HG02759 (cell line): Measurements from ENCODE around the gene NEURL3.
"Not testable (repeated sequence)": the region's sequence is repeated elsewhere in the genome, so short reads cannot be mapped to it uniquely, and the experiment has no call there.

Source experiments
- ATAC-seq: cut with Tn5 transposase; IDR thresholded peaks from one replicate; pipeline ENCODE4 v1.9.1; 2021; ENCODE audit warnings: mild to moderate bottlenecking, moderate library complexity; ENCODE audit not compliant: unreplicated experiment

The NEURL3 gene

DNA sequence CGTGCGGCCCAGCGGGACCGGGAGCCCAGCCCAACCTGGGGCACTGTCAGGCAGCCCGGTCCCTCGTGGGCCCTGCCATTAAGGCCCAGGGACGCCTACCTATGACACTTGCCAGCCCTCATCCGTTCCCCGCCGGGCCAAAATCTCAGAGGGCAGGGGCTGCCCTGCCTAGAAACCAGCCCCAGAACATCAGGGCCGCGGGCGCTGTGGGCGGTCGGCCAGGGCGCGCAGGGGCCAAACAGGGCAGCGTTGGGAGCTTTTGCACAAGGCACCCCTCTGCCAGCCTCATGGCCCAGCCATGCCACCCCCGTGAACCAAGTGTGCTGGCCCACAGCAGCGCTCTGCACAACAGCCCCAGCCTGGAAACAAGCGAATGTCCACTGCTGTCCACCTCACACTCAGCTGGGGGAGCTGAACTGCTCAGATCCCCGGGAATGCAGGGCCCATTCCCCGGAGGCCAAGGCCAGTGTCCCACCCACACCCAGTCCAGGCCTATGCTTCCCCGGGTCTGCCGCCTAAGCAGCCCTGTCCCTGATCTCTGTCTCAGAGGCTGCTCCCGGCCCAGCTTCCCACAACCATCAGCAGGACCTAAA lies 3.5 kb upstream of the NEURL3 start:
- ATAC-seq = no peak

- no peak for ATAC-seq
Measured at GRCh38 chr2:96507957-96508520, 2.9 kb upstream of the NEURL3 start.

DNA sequence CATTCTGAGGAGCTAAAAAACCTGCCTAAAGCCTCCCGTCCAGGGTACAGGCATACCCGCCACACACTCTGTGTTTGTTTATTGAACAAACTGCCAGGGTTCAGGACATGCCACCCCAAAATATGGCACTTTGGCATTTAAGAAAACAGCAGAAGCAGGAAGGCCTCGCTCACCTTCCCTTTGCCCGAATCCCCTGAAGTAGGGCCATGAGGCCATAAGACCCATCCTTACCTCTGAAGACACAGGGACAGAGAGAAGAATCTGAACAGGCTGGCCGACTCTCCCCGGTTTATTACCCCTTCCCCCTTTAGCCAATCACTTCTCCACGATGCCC lies 1.7 kb upstream of the NEURL3 start:
- ATAC-seq = no peak

DNA sequence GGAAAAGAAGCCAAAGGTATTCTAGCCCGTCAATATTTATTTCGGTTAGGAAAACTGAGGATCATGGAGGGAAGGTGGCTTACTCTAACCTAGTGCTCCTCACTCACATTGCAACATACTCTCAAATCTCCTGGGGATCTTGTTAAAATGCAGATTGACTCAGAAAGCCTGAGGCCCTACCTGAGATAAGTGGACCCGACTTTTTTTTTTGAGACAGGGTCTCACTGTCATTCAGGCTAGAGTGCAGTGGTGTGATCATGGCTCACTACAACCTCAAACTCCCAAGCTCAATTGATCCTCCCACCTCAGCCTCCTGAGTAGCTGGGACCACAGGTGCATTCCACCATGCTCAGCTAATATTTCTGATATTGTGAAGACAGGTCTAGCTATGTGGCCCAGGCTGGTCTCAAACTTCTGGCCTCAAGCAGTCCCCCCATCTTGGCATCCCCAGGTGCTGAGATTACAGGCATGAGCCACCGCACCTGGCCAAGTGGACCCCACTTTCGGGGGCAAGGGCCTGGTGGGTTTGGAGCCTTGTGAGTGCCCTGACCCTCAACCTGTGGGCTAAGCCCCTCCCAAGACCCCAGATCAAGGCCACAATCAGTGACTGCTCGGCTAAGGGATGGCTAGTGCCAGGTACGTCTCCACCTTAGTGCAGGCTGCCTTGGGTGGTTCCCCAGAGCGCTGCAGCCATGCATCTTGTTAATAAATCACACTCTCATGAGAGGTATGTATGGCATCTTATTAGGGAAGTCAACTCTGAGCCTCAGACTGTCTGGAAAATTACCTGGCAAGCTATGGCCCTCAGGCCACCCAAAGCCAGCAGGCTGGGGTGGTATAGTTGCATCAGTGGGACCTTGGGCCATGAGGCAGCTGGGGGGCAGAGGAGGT lies 1.1 kb upstream of the NEURL3 start:
- ATAC-seq = no peak

DNA sequence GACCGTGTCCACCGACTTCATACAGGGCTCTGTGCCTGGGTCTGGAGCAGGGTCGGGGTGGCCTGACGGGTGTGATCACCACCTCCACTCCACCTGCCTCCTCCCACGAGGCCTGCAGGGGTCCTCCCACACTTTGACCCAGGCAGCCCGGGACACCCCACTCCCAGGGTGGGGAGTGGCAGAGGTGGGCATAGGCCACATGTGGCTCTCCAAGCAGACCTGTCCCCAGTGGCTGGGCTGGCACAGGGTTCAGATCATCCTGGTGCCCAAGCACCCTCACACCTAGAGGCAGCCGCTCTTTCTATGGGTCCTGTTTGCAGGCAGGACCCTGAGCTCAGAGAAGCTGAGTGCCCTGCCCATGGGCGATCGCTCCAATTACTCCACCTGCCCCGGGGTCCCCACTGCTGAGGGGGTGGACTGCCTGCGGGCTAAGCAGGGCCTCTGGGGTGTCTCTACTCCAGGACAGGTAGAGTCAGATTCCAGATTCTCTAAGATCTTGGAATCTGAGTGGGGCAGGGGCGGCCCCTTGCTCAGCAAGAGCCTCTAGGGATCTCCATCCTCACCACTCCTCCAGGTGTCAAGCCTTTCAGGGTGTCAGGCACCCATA lies 1.4 kb downstream of the NEURL3 start:
- ATAC-seq = no peak

DNA sequence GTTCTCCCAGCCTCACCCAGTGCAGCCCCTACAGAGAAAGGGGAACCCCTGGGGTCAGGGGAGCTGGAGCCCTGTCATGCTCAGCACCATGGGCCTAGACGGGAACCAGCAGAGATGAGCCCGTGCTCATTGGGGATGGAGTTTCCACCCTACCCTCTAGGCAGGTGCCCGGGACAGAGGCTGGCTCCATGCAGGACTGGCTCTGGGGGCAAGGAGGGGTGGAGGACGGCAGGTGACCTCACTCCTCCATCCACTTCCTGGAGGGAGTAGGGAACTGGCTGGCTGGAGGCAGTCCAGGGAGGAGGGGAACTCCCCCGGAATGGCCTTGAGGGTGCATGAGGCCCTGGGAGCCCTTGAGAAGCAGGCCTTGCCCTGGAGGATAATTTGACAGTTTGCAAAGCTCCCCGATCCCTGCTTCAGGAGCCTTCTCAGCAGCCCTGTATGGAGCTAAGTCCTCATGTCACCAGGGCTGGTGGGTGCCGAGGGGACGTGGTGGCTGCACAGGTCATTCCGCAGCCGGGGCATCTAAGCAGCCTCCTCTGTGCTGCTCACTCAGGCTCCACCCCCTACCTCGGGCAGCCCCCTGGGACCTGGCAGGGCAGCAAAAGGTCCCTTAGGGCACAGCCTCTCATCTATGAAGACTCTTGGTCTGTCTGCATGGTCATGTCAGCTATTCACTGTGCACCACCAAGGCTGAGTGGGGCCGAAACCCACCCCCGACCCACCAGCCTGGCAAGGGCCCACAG lies 2.1 kb downstream of the NEURL3 start:
- no peak for ATAC-seq

DNA sequence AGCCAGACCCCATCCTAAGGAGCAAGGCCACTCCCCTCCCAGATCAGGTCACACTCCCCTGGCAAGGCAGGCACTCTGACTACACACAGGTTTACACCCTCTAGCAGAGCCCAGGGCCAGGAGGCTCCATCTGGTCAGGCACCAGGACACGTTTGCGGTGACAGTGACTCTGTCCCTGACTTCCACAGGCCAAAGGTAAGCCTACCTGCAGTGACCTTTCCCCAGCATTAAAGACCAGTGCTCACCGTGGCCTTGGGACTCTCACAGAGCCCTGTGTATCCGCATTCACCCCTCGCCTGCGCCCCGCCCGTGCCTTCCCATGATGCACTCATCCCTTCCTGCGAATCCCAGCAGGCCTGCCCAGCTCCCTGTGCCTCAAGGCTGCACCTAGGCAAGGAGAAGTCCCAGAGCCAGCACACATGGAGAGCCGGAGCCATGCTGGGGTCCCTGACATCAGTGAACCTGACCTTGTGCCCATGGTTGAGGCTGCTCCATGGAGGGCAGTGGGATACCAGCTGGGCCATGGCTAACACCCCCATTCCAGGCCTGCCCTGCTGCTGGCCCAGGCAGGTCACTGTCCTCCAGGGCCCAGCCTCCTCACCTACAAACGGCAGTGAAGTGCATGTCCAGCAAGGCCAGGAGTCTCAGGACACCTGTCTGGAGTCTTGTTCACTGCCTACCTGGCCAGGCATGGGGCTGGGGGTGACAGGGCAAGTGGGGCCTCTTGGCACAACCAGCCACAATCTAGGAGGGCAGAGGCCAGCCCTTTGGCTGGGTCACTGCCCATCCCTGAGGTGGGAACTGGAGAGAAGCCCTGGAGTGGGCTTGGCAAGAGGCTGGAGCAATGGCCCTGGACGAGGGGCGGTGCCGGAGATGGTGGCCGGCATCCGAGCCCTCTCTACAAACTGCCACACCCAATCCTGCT lies 3.0 kb downstream of the NEURL3 start:
- ATAC-seq = peak; percentile 10

- peak; percentile 61 for ATAC-seq
Measured at GRCh38 chr2:96501471-96501874, 3.7 kb downstream of the NEURL3 start.

- no peak for ATAC-seq
Measured at GRCh38 chr2:96500385-96501066, 4.6 kb downstream of the NEURL3 start.

DNA sequence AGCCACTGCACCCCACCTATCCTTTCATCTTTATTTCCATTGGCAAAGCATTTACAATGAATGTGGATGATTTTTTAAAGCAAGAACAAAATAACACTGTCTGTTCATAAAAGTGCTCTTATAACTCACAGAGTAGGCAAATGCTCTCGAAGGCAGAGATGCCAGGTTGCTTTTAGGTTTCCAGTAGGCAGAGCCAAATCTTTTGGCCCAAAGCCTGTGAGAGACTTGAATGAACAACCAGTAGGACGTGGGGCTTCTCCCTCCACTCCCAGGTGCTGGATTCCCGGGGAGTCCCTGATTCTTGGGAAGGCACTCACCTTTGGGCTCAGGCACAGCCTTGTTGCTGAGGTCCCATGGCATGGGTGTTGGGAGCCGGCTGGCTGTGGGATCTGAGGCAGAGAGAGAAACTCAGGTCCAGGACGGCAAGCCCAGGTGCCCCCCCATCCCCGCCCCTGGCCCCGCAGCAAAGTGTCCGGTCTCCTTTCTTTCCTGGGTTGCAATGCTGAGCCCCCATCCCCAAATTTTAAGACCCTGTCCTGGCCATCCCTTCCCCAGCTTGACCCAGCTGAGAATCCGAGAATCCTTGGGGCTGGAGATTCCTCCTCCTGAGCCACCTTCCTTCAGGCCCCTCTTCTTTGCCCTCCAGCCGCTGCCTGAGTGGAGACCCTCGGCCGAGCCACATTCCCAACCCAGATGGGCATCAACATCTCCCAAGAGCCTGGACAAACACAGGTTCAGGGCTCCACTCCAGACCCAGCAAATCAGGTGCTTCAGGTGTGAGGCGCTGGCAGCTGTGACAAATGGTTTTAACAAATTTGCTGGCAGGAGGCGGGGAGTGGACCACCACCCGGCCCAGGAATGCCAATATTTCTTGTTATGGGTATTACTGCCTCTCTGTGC lies 5.8 kb downstream of the NEURL3 start:
- ATAC-seq = no peak

GRCh38 chr2:96498611-96499010 lies 6.5 kb downstream of the NEURL3 start:
- not testable (repeated sequence) for ATAC-seq

DNA sequence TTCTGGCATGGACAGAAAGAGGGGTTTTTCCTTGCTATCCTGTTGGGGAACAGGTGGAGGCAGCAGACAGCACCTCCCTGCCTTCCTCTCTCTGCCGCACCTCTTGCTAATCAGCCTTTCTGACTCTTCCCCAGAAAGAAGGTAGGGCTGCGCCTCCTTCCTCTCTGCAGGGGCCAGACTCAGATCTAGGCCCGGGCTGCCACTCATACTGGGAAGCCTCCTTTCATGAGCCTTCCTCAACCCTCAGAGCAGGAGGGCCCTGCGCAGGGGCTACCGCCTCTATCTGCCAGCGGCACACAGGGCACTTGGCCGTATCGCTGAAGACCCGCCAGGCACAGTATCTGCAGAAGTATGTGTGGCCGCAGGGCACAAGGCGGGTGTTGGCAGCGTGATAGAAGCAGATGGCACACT lies 7.1 kb downstream of the NEURL3 start:
- no peak for ATAC-seq

GRCh38 chr2:96495982-96496629 lies 9.1 kb downstream of the NEURL3 start:
- ATAC-seq = no peak

DNA sequence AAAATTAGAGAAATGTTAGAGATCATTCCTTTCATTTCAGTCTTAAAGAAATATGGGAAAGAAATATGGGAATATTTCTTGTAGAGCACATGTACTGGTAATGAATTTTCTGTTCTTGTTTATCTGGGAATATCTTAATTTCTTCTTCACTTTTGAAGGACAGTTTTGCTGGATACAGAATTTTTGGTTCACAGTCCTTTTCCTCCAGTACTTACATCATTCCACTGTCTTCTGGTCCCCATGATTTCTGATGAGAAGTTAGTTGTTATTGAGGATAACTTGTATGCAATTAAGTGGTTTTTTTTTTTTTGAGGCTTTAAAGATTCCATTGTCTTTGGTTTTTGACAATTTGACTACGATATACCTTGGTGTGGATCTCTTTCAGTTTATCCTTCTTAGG lies 11.0 kb downstream of the NEURL3 start:
- no peak for ATAC-seq

GRCh38 chr2:96493072-96493471 lies 12.1 kb downstream of the NEURL3 start:
- ATAC-seq = no peak

DNA sequence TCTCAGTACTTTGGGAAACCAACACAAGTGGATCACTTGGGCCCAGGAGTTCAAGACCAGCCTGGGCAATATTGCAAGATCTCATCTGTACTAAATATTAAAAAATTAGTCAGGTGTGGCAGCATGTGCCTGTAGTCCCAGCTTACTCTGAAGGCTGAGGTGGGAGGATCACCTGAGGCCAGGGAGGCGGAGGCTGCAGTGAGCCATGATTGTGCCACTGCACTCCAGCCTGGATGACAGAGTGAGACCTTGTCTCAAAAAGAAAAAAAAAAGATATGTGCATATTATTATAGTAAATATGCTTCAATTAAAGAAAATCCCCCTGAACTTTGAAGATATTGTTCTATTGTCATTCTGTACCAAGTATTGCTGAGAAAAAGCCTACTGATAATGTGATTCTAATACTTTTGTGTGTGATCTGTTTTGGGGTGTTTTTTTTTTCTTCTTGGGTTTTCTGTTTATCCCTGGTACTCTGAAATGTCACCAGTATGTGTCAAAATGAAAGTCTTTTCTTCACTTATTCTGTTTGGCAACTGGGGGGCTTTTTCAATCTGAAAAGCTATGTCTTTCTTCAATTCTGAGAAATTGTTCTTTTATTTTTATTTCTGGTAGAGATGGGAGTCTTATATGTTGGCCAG lies 13.2 kb downstream of the NEURL3 start:
- no peak for ATAC-seq

- ATAC-seq = no peak
Measured at GRCh38 chr2:96489663-96490062, 15.5 kb downstream of the NEURL3 start.

- ATAC-seq = no peak
Measured at GRCh38 chr2:96489261-96489660, 15.9 kb downstream of the NEURL3 start.
